Liver (tissue), 9 donors: Measurements from ENCODE around the gene DYSF. TPM values are rescaled to one million over a fixed set of nuclear protein-coding genes. Genes with fewer than 3 reads are reported as not detected.

Source experiments
- DNase-seq: peaks from one replicate; pipeline ENCODE4 v3.0.0-alpha.2; 2017; ENCODE audit warnings: low spot score
- H3K27ac ChIP-seq, 2 donors: one replicate each; pipeline ENCODE4 v1.7.0; 2013; ENCODE audit warnings: inconsistent platforms in 2 of 2, low read length in 2 of 2, control low read depth in 1 of 2, low read depth in 1 of 2, mild to moderate bottlenecking in 1 of 2
- H3K27me3 ChIP-seq, 4 donors: one replicate each; pipeline versions ENCODE4 v1.6.1 to v1.7.0; 2013; ENCODE audit warnings: low read length in 3 of 4, inconsistent platforms in 1 of 4, mild to moderate bottlenecking in 1 of 4, moderate library complexity in 1 of 4; ENCODE audit not compliant: control insufficient read depth in 4 of 4, insufficient read depth in 4 of 4
- H3K36me3 ChIP-seq, 4 donors: one replicate each; pipeline versions ENCODE4 v1.6.1 to v1.7.0; 2013; ENCODE audit warnings: low read length in 3 of 4, mild to moderate bottlenecking in 3 of 4, low read depth in 1 of 4, moderate library complexity in 1 of 4; ENCODE audit not compliant: control insufficient read depth in 4 of 4, insufficient read depth in 3 of 4
- H3K4me1 ChIP-seq, 4 donors: one replicate each; pipeline versions ENCODE4 v1.6.1 to v1.7.0; 2013; ENCODE audit warnings: low read length in 3 of 4, mild to moderate bottlenecking in 3 of 4, moderate library complexity in 1 of 4; ENCODE audit not compliant: control insufficient read depth in 4 of 4, insufficient read depth in 4 of 4
- H3K4me3 ChIP-seq, 3 donors: one replicate each; pipeline versions ENCODE4 v1.6.1 to v1.7.0; 2013; ENCODE audit warnings: low read length in 3 of 3, control low read depth in 1 of 3, low read depth in 1 of 3, mild to moderate bottlenecking in 1 of 3
- H3K9ac ChIP-seq, 2 donors: one replicate each; pipeline ENCODE4 v1.7.0; 2013; ENCODE audit warnings: low read length in 2 of 2, mild to moderate bottlenecking in 2 of 2, moderate library complexity in 2 of 2, control low read depth in 1 of 2, low read depth in 1 of 2
- H3K9me3 ChIP-seq, 4 donors: one replicate each; pipeline versions ENCODE4 v1.6.1 to v1.7.0; 2013; ENCODE audit warnings: low read length in 3 of 4; ENCODE audit not compliant: control insufficient read depth in 4 of 4
- FOXA2 ChIP-seq: IDR thresholded peaks from 2 replicates; pipeline ENCODE4 v1.6.1; 2016; ENCODE audit warnings: antibody characterized with exemption
- GABPA ChIP-seq, 2 donors: IDR thresholded peaks in 1 of 2; conservative IDR thresholded peaks in 1 of 2; 2 replicates each; pipeline ENCODE4 v1.6.1; 2016; ENCODE audit warnings: antibody characterized with exemption in 2 of 2, mild to moderate bottlenecking in 1 of 2, moderate library complexity in 1 of 2
- NR2F2 ChIP-seq: IDR thresholded peaks from 2 replicates; pipeline ENCODE4 v1.6.1; 2016; ENCODE audit warnings: antibody characterized with exemption
- SP1 ChIP-seq: IDR thresholded peaks from 2 replicates; pipeline ENCODE4 v1.6.1; 2018; ENCODE audit warnings: antibody characterized with exemption, mild to moderate bottlenecking
- TAF1 ChIP-seq: conservative IDR thresholded peaks from 2 replicates; pipeline ENCODE4 v1.6.1; 2016; ENCODE audit warnings: antibody characterized with exemption, mild to moderate bottlenecking
- WGBS: extraction: QIAGEN DNeasy Blood & Tissue Kit; methylation state at CpG from one replicate; pipeline ENCODE4 v1.1.7; 2013; 5-methylcytosine and 5-hydroxymethylcytosine counted together
- polyA plus RNA-seq, 2 donors: library from polyadenylated mRNA; stranded (reverse) in 1 of 2; unstranded in 1 of 2; fragments of 200-250 nt in 1 of 2; fragments of >200 nt in 1 of 2; fragmentation: Nextera tagmentation in 1 of 2; extraction: Ambion mirVana in 1 of 2; gene quantifications; one replicate each; pipeline versions ENCODE4 v1.2.1 to v1.2.3, GENCODE V29; 2013 to 2015
- total RNA-seq, 2 donors: library from RNA; depleted of rRNA; stranded (reverse); fragments of >200 nt; gene quantifications; one replicate each; pipeline ENCODE4 v1.2.3, GENCODE V29; 2014
- TF ChIP-seq, protein P1 (sequence below): IDR thresholded peaks from 2 replicates; pipeline ENCODE4 v1.6.1; 2016; ENCODE audit warnings: antibody characterized with exemption
- TF ChIP-seq, protein P2 (sequence below): fragments of 150-350 bp; IDR thresholded peaks from 2 replicates; pipeline ENCODE4 v1.5.1; 2017; ENCODE audit warnings: improper control_type of control experiment, low read depth, low read length; ENCODE audit not compliant: missing input control
- TF ChIP-seq, protein P3 (sequence below): IDR thresholded peaks from 2 replicates; pipeline ENCODE4 v1.6.1; 2016; ENCODE audit warnings: antibody characterized with exemption, mild to moderate bottlenecking
- TF ChIP-seq, protein P4 (sequence below): IDR thresholded peaks from 2 replicates; pipeline ENCODE4 v1.6.1; 2016; ENCODE audit warnings: antibody characterized with exemption
- donor health status: healthy.
- donor health status: healthy.
- donor health status: healthy.
- donor health status: healthy.
- donor health status: healthy.

DYSF gene
- total and polyA plus RNA-seq, 4 donors, result 8.5 to 20.8 (median 13.6) TPM

DNA sequence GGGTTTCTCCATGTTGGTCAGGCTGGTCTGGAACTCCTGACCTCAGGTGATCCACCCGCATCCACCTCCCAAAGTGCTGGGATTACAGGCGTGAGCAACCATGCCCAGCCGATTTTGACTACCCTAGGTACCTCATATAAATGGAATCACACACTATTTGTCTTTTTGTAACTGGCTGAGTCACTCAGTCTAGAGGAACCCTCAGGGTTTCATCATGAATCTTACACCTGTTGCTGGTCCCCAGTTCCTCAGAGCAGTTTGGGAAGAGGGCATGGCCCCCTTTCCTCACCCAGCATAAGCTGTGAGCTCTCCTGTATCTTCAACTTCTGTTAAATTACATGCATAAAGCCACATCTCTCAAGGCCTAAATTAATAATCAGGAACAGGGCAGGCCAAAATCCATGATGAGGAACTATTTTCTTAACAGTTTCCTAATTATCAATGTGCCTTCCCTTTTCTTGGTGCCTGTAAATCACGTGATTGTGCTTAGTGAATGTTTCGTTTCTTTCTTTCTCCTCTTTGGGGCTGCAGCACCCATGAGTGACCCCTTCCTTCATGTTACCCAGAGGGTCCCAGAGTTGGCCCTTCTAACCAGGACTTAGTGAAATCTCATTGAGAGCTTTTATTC lies 20.9 kb downstream of the DYSF start:
- Histone ChIP-seq H3K4me1 (peaks cover 0 to 8% (median 2%) of the 10 kb centered on the region in 4 donors), H3K9ac (no peak overlapping the region), H3K9me3 (no peaks in the 10 kb centered on the region), H3K27me3 (no peaks in the 10 kb centered on the region), H3K4me3 (no peak overlapping the region), H3K27ac (peak overlapping the region; percentile 5 to 27), H3K36me3 (peaks cover 0 to 4% (median 0%) of the 10 kb centered on the region in 4 donors)
- no peak for DNase-seq
- TF ChIP-seq NR2F2 (no peak), GABPA (IDR thresholded peaks at IDR 0.05 in 1 of 2, conservative IDR thresholded peaks at IDR 0.05 in 1 of 2) (no peak)
- 85% methylated on average over 5 of the region's 5 CpGs for WGBS

DNA sequence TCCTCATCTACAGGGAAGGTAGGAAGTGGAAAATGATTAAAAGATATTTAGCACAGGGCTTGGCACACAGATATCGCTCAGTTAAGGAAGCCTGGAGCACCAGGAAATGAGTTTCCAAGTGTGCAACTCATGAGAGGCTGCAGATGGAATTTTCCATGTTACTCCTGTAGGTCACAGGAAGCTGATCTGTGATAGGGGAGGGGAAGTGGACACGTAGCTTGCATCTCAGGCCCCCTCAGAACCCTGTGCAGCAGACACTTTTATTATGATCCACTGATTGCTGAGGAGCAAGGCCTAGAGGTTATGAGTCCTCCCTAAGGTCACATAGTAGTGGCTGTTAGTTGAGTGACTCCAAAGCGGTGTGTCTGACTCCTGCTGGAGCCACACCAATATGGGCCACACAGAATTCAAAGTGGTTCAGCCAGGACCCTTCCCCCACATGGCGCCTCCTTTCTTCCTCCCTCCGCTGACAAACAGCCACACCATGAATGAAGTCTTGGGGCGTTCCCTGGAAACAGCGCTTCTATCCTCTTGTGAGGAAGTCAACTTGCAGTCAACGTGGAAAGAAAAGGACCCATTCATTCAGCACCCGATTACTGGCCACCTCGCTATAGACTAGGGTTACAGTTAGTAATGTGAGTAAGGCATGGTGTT lies 21.5 kb downstream of the DYSF start:
- no peak for DNase-seq
- Histone ChIP-seq H3K27me3 (no peaks in the 10 kb centered on the region), H3K36me3 (peaks cover 0 to 4% (median 0%) of the 10 kb centered on the region in 4 donors), H3K9me3 (no peaks in the 10 kb centered on the region), H3K9ac (no peak overlapping the region), H3K4me1 (peaks cover 0 to 8% (median under 1%) of the 10 kb centered on the region in 4 donors), H3K27ac (peak overlapping the region; percentile 5 to 27), H3K4me3 (no peak overlapping the region)
- WGBS, result 75% methylated on average over 10 of the region's 10 CpGs
- TF ChIP-seq SP1 (peak; percentile 30), NR2F2 (peak; percentile 89), TAF1 (no peak), FOXA2 (no peak)
- TF ChIP-seq, protein P1, sequence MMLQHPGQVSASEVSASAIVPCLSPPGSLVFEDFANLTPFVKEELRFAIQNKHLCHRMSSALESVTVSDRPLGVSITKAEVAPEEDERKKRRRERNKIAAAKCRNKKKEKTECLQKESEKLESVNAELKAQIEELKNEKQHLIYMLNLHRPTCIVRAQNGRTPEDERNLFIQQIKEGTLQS, result no peak
- TF ChIP-seq, protein P2, sequence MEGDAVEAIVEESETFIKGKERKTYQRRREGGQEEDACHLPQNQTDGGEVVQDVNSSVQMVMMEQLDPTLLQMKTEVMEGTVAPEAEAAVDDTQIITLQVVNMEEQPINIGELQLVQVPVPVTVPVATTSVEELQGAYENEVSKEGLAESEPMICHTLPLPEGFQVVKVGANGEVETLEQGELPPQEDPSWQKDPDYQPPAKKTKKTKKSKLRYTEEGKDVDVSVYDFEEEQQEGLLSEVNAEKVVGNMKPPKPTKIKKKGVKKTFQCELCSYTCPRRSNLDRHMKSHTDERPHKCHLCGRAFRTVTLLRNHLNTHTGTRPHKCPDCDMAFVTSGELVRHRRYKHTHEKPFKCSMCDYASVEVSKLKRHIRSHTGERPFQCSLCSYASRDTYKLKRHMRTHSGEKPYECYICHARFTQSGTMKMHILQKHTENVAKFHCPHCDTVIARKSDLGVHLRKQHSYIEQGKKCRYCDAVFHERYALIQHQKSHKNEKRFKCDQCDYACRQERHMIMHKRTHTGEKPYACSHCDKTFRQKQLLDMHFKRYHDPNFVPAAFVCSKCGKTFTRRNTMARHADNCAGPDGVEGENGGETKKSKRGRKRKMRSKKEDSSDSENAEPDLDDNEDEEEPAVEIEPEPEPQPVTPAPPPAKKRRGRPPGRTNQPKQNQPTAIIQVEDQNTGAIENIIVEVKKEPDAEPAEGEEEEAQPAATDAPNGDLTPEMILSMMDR, result no peak
- TF ChIP-seq, protein P3, sequence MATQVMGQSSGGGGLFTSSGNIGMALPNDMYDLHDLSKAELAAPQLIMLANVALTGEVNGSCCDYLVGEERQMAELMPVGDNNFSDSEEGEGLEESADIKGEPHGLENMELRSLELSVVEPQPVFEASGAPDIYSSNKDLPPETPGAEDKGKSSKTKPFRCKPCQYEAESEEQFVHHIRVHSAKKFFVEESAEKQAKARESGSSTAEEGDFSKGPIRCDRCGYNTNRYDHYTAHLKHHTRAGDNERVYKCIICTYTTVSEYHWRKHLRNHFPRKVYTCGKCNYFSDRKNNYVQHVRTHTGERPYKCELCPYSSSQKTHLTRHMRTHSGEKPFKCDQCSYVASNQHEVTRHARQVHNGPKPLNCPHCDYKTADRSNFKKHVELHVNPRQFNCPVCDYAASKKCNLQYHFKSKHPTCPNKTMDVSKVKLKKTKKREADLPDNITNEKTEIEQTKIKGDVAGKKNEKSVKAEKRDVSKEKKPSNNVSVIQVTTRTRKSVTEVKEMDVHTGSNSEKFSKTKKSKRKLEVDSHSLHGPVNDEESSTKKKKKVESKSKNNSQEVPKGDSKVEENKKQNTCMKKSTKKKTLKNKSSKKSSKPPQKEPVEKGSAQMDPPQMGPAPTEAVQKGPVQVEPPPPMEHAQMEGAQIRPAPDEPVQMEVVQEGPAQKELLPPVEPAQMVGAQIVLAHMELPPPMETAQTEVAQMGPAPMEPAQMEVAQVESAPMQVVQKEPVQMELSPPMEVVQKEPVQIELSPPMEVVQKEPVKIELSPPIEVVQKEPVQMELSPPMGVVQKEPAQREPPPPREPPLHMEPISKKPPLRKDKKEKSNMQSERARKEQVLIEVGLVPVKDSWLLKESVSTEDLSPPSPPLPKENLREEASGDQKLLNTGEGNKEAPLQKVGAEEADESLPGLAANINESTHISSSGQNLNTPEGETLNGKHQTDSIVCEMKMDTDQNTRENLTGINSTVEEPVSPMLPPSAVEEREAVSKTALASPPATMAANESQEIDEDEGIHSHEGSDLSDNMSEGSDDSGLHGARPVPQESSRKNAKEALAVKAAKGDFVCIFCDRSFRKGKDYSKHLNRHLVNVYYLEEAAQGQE, result peak; percentile 60
- TF ChIP-seq, protein P4, sequence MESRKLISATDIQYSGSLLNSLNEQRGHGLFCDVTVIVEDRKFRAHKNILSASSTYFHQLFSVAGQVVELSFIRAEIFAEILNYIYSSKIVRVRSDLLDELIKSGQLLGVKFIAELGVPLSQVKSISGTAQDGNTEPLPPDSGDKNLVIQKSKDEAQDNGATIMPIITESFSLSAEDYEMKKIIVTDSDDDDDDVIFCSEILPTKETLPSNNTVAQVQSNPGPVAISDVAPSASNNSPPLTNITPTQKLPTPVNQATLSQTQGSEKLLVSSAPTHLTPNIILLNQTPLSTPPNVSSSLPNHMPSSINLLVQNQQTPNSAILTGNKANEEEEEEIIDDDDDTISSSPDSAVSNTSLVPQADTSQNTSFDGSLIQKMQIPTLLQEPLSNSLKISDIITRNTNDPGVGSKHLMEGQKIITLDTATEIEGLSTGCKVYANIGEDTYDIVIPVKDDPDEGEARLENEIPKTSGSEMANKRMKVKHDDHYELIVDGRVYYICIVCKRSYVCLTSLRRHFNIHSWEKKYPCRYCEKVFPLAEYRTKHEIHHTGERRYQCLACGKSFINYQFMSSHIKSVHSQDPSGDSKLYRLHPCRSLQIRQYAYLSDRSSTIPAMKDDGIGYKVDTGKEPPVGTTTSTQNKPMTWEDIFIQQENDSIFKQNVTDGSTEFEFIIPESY, result no peak
